Astrocyte of the cerebellum (primary cell): ENCODE data around the gene CNTN5.

Experiments
- DNase-seq: peaks from one replicate; pipeline ENCODE4 v3.0.0-alpha.2; 2011; ENCODE audit warnings: low read depth
- H3K4me3 ChIP-seq: 2 replicates; pipeline ENCODE4 v1.5.1; 2011; ENCODE audit warnings: mild to moderate bottlenecking, low read depth, low read length, moderate library complexity
- CTCF ChIP-seq: IDR thresholded peaks from 2 replicates; pipeline ENCODE4 v1.5.1; 2012; ENCODE audit warnings: low read length, low read depth, moderate library complexity, mild to moderate bottlenecking; ENCODE audit errors: missing control alignments
- in situ Hi-C: cut with HindIII; loops from 2 replicates; pipeline ENCODE4 v1.10.0; 2017; ENCODE audit warnings: low sequenced_read_pairs

CNTN5 gene

DNA sequence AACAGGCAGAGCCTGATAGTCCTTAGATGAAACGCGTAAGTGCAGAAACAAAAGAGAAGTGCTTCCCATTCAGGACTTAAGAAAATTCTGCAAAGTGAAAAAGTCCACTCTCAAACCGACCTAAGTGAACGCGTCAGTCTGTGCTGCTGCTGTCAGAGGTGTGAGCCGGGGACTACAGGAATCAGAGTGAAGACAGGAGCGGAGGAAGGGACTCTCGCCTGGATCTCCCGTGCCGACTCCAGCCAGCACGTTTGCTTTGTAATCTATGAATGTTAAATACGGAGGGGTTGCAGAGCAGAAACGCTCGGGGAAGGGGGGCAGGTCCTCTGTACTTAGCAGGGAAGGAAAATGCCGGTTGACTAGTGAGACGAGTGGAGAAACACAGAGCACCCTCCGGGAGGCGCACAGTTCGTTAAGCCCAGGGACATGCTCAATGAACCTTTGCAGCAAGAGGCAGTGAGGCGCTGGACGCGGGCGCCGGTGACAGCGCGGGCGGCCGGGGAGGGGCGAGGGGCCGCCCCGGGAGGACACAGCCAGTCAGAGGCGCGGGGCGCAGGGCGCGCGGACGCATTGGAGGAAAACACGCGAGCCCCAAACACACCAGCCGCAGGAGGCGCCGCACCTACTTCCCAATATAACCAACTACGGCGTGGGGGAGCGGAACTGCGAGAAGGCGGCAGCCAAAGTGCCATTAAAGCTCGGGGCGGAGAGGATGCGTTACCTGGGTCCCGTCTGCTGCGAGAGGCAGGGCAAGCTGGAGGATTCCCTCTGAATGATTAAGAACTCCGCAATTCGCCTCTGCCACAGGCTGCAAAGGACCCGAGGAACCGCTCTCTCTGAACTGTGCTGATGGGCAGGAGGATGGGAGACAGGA is at the start of gene CNTN5:
CNTN5 (plus strand) TSS at position 598 of the 874 bp plus-strand sequence.
- peak; percentile 3 for DNase-seq
- peak within 1 kb of the TSS; percentile 46 for H3K4me3 ChIP-seq
- no peak for TF ChIP-seq CTCF
- in situ Hi-C loops, result no loop called here

DNA sequence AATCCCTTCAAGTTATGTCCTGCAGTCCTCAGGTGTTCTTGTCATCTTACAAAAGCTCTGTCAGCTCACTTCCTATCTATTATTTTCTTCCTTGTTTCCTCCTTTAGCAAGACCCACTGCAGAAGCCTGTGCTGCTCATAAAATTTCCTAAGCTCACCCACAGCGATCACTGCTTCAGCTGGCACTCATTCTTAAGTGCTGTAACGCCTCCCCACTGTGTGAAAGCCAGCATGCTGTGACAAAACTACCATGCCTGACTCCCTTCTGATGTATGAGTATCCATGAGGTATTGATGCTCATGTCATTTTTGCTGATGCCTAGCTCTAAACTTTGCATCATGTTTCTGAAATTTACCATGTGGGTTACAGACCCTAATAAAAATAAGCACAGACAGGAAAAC is 41.5 kb upstream of the CNTN5 start:
- no peak overlapping the region for H3K4me3 ChIP-seq
- TF ChIP-seq CTCF, result no peak
- no peak for DNase-seq
- in situ Hi-C loops, result no loop called here

GRCh38 chr11:99015634-99016454 is 4.9 kb upstream of the CNTN5 start:
- H3K4me3 ChIP-seq, result no peak overlapping the region
- peak; percentile 29 for DNase-seq
- in situ Hi-C loops, result no loop called here
- peak; percentile 72 for TF ChIP-seq CTCF

DNA sequence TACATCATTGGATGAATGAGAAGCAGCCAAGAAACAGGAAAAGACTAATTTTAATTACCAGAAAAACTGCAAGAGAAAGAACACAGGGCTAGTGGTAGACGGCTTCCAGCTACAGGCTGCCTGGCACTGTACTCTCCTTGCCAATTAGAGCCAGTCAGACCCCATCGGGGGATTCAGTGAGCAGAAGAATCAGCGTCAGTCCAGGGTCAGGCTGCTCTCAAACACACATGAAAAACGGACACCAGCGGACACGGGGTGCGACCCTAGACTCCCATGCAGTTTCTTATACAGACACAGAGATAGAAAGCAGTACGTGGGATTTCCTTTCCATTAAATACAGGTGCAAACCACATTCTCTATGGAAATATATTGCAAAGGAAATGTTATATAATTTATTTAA is 1.1 kb upstream of the CNTN5 start:
- no peak for TF ChIP-seq CTCF
- in situ Hi-C loops, result no loop called here
- H3K4me3 ChIP-seq, result no peak overlapping the region
- DNase-seq, result no peak

- TF ChIP-seq CTCF, result no peak
- DNase-seq, result no peak
- in situ Hi-C loops, result no loop called here
- H3K4me3 ChIP-seq, result no peak overlapping the region
Observed at GRCh38 chr11:99037057-99037456, 16.3 kb downstream of the CNTN5 start.

DNA sequence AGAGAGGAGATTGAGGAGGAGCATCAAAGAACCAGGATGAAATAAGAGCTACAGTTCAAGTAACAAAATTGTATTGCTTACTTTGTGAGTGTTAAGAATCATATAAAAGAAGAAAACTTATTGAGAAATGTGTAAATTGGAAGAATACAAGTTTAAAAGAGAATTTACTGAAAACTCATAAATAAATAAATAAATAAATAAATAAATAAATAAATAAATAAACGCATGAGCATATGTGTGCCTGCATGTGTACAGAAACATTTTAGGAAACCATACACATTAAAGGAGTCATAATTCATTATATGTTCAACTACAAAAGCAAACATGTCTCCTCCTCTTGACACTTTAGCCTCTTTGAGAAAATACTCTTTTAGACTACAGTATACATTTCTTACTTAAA is 42.6 kb downstream of the CNTN5 start:
- DNase-seq, result no peak
- no peak for TF ChIP-seq CTCF
- in situ Hi-C loops, result no loop called here
- no peak overlapping the region for H3K4me3 ChIP-seq
